Activated CD8-positive, alpha-beta memory T cell treated with anti-CD3 and anti-CD28 coated beads, Interleukin-2, amount 50 U/mL, for 48 hours (primary cell): ENCODE measurements around the gene DOCK10.

Experiments used
- DNase-seq: peaks from one replicate; pipeline ENCODE4 v3.0.0-alpha.2; 2020

Gene DOCK10

GRCh38 chr2:224869601-224870233 is 172.6 kb downstream of the DOCK10 start:
- no peak for DNase-seq

- no peak for DNase-seq
Observed at GRCh38 chr2:224865016-224865415, 177.3 kb downstream of the DOCK10 start.

GRCh38 chr2:224861266-224861665 is 181.0 kb downstream of the DOCK10 start:
- no peak for DNase-seq

DNA sequence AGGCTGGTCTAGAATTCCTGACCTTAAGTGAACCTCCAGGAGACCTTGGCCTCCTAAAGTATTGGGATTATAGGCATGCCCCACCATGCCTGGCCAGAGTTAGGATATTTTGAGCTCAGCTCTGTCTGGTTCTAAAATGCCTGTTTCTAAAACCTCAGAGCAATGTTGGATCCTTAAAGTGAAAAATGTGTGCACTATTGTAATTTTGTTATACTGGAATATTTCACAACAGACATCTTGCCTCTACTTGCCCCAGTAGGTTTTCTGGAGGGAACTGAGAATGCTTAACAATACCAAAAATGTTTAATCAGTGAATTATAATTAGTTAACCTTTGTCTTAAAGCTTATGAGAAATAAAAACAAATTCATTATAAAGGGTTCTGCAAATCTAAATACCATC is 181.5 kb downstream of the DOCK10 start:
- DNase-seq = no peak

DNA sequence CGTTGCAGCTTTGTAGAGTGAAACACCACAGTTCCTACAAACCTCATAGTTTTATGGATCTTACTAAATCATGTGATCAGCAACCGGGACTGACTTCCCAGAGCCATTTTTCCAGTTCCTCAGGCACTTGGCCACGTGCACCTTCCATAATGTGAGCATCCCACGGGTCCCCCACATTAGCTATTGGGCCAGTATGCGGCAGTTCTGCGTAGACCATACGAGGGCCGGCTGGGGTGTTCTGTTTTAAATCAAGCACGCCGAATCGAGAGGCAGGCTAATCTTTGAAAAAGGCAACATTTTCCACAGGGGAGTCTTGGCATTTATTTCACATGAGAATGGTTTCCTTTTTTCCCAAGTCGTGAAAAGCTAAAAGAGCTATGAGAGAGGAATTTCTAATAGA is 190.5 kb downstream of the DOCK10 start:
- no peak for DNase-seq

DNA sequence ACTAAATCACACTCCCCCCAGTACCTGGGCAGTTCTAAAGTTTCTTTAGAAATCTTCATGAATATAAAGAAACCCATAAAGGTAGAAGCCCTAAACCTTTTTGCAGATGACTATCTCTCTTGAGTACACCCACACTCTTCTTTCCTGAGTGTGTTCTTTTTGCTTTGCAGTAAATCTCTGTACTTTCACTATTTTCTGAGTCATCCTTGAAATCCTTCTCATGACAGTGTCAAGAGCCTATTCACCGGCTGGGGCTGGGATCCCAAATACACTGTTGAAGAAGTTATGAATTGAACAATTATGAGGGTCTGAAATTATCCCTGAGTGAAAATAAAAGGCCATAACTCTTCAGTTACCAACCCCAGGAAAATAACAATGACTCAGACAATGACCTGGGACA is 192.2 kb downstream of the DOCK10 start:
- no peak for DNase-seq

GRCh38 chr2:224849264-224849663 is 193.0 kb downstream of the DOCK10 start:
- no peak for DNase-seq

GRCh38 chr2:224847961-224848850 is 194.1 kb downstream of the DOCK10 start:
- DNase-seq = no peak

GRCh38 chr2:224847381-224847780 is 194.9 kb downstream of the DOCK10 start:
- DNase-seq = no peak

DNA sequence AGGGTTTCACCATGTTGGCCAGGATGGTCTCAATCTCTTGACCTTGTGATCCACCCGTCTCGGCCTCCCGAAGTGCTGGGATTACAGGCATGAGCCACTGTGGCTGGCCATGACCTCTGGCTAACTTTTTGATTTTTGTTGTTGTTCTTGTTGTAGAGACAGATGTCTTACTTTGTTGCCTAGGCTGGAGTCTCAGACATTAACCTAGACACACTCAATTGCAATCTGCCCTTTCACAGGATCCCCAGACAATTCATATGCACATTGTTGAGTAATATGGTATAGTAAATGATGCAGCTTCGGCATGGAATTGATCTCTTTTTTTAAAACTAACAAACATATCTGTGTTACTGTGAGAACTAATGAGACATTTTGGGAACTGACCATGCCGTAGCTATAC is 195.6 kb downstream of the DOCK10 start:
- no peak for DNase-seq

- DNase-seq = no peak
Observed at GRCh38 chr2:224846161-224846560, 196.1 kb downstream of the DOCK10 start.

- no peak for DNase-seq
Observed at GRCh38 chr2:224843141-224843540, 199.1 kb downstream of the DOCK10 start.

- no peak for DNase-seq
Observed at GRCh38 chr2:224841910-224842309, 200.4 kb downstream of the DOCK10 start.

DNA sequence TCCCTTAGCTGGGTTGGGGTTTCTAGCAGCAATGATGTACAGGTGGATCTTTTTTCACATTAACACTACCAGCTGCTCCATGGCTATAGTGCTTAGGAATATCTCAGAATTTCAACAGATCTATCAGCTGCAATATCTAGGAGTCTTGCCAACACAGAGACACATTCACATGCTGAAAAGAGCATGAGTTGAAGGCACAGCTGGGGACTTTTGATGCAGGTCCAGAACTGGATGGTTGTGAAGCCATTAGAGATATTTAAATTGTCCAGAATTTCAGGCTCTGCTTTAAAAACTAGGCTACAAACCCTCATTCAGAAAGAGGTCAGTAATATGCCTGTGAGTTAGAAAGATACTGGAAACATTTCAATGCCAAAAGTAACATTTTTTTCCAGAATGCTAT is 203.9 kb downstream of the DOCK10 start:
- no peak for DNase-seq

DNA sequence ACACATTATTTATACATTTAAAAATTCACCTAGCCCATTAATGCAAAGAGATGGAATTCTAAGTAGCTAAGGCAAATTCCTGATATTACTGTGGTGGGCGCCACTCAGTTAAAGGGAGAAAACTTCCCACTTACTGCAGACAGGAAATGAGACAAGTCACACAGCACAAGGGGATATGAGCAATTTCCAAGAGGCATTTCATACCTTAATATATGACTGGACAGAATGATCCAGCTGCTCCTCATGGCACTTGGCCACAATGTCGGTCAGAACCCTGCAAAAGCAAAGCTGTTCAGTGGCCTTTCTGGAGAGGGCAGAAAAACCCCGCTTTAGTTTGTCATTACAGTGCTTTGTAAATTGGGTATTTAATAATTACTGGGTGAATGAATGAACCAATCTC is 204.7 kb downstream of the DOCK10 start:
- no peak for DNase-seq

- DNase-seq = no peak
Observed at GRCh38 chr2:224837066-224837465, 205.2 kb downstream of the DOCK10 start.

GRCh38 chr2:224836263-224836662 is 206.0 kb downstream of the DOCK10 start:
- DNase-seq = no peak

DNA sequence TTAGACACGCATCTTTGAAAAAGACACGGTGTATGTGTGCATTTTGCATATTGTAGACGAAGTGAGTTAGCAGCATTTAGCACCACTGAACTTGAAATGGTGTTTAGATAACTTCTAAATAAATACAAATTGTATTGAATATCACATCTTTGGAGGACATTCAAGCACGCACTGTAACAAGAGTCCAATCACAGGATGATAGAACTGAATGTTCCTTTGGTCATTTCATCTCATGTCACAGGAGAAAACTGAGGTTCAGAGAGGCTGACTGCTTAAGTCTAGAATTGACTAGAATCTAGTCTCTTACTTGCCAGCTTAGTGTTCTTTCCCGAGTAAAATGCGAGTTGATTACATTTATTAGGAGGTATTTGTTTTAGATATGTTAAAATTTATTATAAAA is 206.9 kb downstream of the DOCK10 start:
- DNase-seq = no peak

- DNase-seq = no peak
Observed at GRCh38 chr2:224833986-224834385, 208.3 kb downstream of the DOCK10 start.

GRCh38 chr2:224832207-224832606 is 210.1 kb downstream of the DOCK10 start:
- DNase-seq = no peak

DNA sequence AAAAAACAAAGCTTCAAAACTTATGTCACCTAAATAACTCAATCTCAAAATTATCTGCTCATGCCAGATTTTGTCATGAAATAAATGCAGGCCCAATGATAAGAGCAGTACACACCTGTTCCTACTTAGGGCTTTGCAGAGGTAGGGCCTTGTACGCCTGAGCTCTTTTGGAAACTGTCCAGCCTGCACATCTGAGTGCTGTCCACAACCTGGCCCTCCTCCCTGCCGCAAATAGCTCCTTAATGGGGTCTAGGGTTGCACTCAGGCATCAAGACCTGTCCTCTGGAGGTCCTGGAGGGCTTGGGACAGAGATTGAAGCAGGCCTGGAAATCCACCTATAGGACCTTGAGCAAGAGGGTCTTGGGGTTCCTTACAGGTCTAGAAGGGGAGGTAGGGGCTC is 210.7 kb downstream of the DOCK10 start:
- no peak for DNase-seq

GRCh38 chr2:224820283-224820991 is 221.8 kb downstream of the DOCK10 start:
- DNase-seq = no peak

GRCh38 chr2:224819075-224819474 is 223.2 kb downstream of the DOCK10 start:
- DNase-seq = no peak

GRCh38 chr2:224817676-224818075 is 224.6 kb downstream of the DOCK10 start:
- no peak for DNase-seq
